HUES64 (cell line): Measurements from ENCODE around the gene BFSP2.

Source experiments
- H3K27ac ChIP-seq: 2 replicates; pipeline ENCODE4 v1.7.0; 2013; ENCODE audit warnings: low read depth, low read length, inconsistent platforms
- H3K27me3 ChIP-seq: 2 replicates; pipeline ENCODE4 v1.6.1; 2013; ENCODE audit warnings: mild to moderate bottlenecking, low read length; ENCODE audit not compliant: insufficient read depth
- H3K36me3 ChIP-seq: 2 replicates; pipeline ENCODE4 v1.6.1; 2013; ENCODE audit warnings: mild to moderate bottlenecking, low read length; ENCODE audit not compliant: insufficient read depth
- H3K4me1 ChIP-seq: 2 replicates; pipeline ENCODE4 v1.6.1; 2013; ENCODE audit warnings: mild to moderate bottlenecking, low read length, moderate library complexity; ENCODE audit not compliant: insufficient read depth
- H3K4me3 ChIP-seq: 2 replicates; pipeline ENCODE4 v1.5.1; 2013; ENCODE audit warnings: mild to moderate bottlenecking, low read length, moderate library complexity
- H3K9ac ChIP-seq: 2 replicates; pipeline ENCODE4 v1.6.1; 2013; ENCODE audit warnings: mild to moderate bottlenecking, low read depth, low read length
- H3K9me3 ChIP-seq: 2 replicates; pipeline ENCODE4 v1.6.1; 2013; ENCODE audit warnings: low read depth, low read length; ENCODE audit not compliant: insufficient read depth
- WGBS: fragments of 150-250, 120-280 bp; methylation state at CpG from one replicate; pipeline ENCODE4 v1.1.7; 2013; ENCODE audit warnings: missing lambda C conversion rate; 5-methylcytosine and 5-hydroxymethylcytosine counted together

Gene BFSP2

DNA sequence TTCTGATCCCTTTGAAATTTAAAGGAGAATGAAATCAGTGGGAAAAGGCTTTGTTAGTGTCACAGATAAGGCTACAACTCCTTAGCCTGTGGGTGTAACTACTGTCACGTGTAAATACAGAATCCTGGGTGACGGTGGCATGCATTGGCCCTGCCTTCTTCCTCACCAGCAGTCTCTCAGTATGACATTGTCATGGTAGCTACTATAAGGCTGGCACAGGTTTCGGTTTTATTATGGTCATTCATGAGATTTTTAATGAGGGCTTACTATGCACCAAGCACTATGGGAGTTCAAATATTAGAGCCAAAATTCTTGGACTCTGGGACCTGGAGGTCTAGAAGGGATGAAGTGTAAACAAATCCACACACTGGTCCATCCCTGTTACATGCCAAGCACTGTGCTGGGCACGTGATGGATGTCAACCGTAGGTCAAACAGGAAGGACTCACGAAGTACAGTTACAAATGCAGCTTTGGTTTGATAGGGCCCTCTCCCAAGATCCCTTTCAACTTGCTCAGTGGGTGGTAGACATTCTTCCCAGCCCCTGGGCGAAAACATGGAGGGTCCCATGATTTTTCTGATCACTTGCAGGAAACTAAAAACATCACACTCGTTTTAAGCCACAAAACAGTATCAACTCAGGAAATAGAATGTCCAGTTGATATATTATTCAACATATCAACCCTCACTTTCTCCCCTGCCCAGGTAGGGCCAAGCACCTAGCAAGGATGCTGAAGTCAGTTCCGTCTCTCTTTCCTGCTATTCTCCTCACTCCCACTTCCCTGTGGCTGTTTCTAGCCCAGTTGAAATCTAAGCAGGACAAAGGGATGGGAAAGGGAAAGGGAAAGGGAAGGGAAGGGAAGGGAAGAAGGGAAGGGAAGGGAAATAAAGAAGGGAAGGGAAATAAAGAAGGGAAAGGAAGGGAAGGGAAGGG lies 25.3 kb downstream of the BFSP2 start:
- no peaks in the 10 kb centered on the region for H3K4me1 ChIP-seq
- no peak overlapping the region for H3K9ac ChIP-seq
- H3K36me3 ChIP-seq = no peaks in the 10 kb centered on the region
- no peak overlapping the region for H3K4me3 ChIP-seq
- WGBS = 87% methylated on average over 9 of the region's 9 CpGs
- H3K27me3 ChIP-seq = no peaks in the 10 kb centered on the region
- H3K9me3 ChIP-seq = no peaks in the 10 kb centered on the region
- H3K27ac ChIP-seq = no peak overlapping the region

DNA sequence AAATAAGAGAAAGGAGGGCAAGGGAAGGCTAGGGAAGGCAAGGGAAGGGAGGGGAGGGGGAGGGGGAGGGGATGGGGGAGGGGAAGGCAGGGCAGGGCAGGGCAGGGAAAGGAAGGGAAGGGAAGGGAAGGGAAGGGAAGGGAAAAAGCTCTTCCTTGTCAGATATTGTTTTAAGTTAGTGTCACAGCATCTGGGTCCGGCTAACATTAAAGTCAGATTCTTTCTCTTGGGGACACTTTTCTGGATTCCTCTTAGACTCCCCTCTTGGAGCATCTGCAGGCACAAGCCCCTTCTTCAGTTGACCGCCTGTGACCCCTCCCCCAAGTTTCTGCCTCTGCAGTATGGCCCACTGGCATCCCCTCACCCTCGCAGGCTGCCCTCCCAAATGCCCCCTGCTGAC lies 26.0 kb downstream of the BFSP2 start:
- 84% methylated on average over 3 of the region's 3 CpGs for WGBS
- Histone ChIP-seq H3K9ac (no peak overlapping the region), H3K4me3 (no peak overlapping the region), H3K9me3 (no peaks in the 10 kb centered on the region), H3K27me3 (no peaks in the 10 kb centered on the region), H3K36me3 (no peaks in the 10 kb centered on the region), H3K4me1 (no peaks in the 10 kb centered on the region), H3K27ac (no peak overlapping the region)

DNA sequence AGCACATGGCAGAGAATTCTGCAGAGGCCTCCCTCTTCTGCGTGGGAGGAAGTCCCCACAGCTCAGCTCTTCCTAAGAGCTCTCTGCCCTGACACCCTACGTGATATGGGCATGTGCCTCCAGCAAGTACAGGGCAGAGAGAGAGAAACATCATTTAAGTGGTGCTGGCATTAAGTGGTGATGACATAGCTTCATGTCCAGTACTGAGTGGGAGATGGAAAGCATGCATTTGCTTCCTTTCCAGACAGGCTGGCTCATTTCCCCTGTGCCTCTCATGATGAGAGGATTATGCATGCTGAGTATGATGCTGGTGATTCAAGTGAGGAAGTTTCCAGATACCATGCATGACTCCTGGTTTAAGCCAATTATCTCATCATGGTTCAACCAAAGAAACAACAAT lies 26.9 kb downstream of the BFSP2 start:
- no peaks in the 10 kb centered on the region for H3K36me3 ChIP-seq
- WGBS = 95% methylated on average over 2 of the region's 2 CpGs
- no peak overlapping the region for H3K9ac ChIP-seq
- H3K9me3 ChIP-seq = no peaks in the 10 kb centered on the region
- no peak overlapping the region for H3K4me3 ChIP-seq
- H3K27ac ChIP-seq = no peak overlapping the region
- no peaks in the 10 kb centered on the region for H3K27me3 ChIP-seq
- no peaks in the 10 kb centered on the region for H3K4me1 ChIP-seq

DNA sequence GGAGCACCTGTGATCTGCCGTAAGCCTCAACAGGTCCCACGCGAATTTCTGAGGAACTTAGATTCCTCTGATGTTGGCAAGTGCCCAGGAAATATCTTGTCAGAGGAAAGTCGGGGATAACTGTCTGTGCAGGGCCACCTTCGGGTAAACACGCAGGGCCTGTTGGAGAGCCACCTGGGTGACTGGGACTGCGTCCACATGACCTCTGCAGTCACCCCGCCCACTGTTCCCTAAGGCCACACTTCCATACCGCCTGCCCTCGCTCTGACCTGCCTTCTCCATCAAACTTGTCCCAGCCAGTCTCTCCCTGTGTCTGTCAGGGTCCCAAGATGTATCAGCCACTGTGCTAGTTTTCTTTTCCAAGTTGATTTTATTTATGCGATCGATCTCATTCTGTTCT lies 28.7 kb downstream of the BFSP2 start:
- H3K27ac ChIP-seq = no peak overlapping the region
- no peak overlapping the region for H3K9ac ChIP-seq
- H3K4me3 ChIP-seq = no peak overlapping the region
- H3K27me3 ChIP-seq = no peaks in the 10 kb centered on the region
- no peaks in the 10 kb centered on the region for H3K36me3 ChIP-seq
- 83% methylated on average over 10 of the region's 12 CpGs for WGBS
- H3K9me3 ChIP-seq = no peaks in the 10 kb centered on the region
- H3K4me1 ChIP-seq = no peaks in the 10 kb centered on the region

DNA sequence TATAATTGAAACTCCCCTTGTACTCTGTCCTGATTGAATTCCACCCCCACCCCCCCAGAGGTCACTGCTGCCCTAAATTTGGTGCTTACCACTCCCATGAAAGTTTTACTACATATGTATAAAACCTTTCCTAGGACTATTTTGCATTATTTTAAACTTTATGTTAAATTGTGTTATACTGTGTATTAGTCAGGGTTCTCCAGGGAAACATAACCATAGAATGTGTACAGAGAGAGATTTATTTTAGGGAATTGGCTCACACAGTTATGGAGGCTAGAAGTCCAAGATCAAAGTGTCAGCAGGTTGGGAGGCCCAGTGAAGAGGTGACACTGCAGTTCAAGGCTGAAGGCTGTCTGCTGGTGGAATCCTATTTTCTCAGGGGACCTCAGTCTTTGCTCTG lies 29.2 kb downstream of the BFSP2 start:
- no peaks in the 10 kb centered on the region for H3K4me1 ChIP-seq
- H3K27me3 ChIP-seq = no peaks in the 10 kb centered on the region
- no peaks in the 10 kb centered on the region for H3K36me3 ChIP-seq
- no peaks in the 10 kb centered on the region for H3K9me3 ChIP-seq
- H3K9ac ChIP-seq = no peak overlapping the region
- no peak overlapping the region for H3K27ac ChIP-seq
- H3K4me3 ChIP-seq = no peak overlapping the region

DNA sequence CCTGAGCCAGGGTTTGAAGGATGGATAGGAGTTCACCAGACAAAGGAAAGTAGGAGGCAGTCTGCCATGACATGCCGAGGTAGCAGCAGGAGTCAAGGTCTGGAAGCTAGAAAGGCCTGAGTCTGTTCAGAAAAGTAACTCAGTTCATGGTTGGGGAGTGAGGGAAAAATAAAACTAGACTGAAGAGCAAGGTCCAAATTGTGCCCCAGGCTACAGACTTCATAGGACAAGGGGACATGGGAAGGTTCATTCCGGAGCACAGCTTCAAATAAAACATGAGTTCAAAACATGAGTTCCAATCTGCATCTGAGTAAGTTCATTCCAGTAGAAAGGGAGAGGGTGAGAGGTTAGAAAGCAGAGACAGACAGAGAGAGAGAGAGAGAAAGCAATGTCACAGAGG lies 39.7 kb downstream of the BFSP2 start:
- no peak overlapping the region for H3K9ac ChIP-seq
- WGBS = 87% methylated on average over 2 of the region's 2 CpGs
- H3K4me1 ChIP-seq = no peaks in the 10 kb centered on the region
- H3K4me3 ChIP-seq = no peak overlapping the region
- H3K27ac ChIP-seq = no peak overlapping the region
- H3K9me3 ChIP-seq = no peaks in the 10 kb centered on the region
- H3K27me3 ChIP-seq = no peaks in the 10 kb centered on the region
- H3K36me3 ChIP-seq = no peaks in the 10 kb centered on the region

DNA sequence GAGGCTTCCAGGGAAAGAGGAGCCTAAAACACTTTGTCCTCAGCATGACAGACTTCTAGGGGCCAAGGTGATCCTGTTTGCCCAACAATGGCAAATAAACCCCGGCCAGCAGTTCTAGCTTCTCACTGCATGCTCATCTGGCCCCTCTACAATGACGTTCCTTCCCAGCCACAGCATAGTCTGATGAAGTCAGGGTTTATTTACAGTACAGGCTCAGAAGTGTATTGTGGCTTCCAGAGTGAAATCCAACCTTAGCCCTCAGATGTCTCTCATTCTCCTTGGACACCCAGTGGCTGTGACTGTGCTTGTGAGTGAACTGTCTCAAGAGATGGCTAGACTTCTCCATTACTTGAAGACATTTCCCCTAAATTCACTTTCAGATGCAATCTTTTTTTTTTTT lies 40.8 kb downstream of the BFSP2 start:
- H3K27ac ChIP-seq = no peak overlapping the region
- no peaks in the 10 kb centered on the region for H3K36me3 ChIP-seq
- H3K27me3 ChIP-seq = no peaks in the 10 kb centered on the region
- no peak overlapping the region for H3K9ac ChIP-seq
- 98% methylated on average over 2 of the region's 2 CpGs for WGBS
- H3K4me1 ChIP-seq = no peaks in the 10 kb centered on the region
- H3K9me3 ChIP-seq = no peaks in the 10 kb centered on the region
- H3K4me3 ChIP-seq = no peak overlapping the region

DNA sequence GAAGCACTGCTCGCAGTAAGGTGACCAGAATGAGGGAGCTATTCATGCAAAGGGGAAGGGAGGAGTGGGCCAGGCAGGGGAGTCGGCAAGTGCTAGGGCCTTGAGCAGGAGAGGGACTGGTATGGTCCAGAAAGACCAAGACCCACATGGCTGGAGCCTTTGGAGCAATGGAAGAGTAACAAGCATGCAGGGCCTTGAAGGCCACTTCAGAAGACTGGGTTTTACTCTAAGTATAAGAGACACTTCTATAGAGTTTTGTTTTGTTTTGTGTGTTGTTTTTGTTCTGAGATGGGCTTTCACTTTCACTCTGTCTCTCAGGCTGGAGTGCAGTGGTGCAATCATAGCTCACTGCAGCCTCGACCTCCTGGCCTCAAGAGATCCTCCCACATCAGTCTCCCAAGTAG lies 42.0 kb downstream of the BFSP2 start:
- no peak overlapping the region for H3K4me3 ChIP-seq
- H3K9ac ChIP-seq = no peak overlapping the region
- 88% methylated on average over 3 of the region's 3 CpGs for WGBS
- H3K4me1 ChIP-seq = no peaks in the 10 kb centered on the region
- H3K36me3 ChIP-seq = no peaks in the 10 kb centered on the region
- H3K9me3 ChIP-seq = no peaks in the 10 kb centered on the region
- no peak overlapping the region for H3K27ac ChIP-seq
- H3K27me3 ChIP-seq = no peaks in the 10 kb centered on the region

DNA sequence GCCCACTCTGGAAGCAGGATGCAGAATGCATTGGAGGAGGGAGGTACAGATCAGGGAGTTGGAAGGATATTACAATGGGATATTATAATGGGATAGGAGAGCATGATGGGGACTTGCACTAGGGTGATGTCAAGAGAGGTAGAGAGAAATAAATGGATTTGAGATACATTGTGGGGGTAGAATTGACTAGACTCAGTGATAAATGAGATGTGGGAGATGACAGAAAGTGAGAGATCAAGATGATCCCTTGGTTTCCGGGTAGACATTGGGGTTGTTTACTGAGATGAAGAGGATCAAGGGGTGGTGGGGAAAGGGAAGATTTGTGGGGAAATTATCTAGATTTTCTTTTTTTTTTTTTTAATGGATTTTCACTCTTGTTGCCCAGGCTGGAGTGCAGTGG lies 42.7 kb downstream of the BFSP2 start:
- Histone ChIP-seq H3K9ac (no peak overlapping the region), H3K4me1 (no peaks in the 10 kb centered on the region), H3K4me3 (no peak overlapping the region), H3K9me3 (no peaks in the 10 kb centered on the region), H3K36me3 (no peaks in the 10 kb centered on the region), H3K27me3 (no peaks in the 10 kb centered on the region), H3K27ac (no peak overlapping the region)
- 91% methylated on average over 1 of the region's 1 CpG for WGBS

DNA sequence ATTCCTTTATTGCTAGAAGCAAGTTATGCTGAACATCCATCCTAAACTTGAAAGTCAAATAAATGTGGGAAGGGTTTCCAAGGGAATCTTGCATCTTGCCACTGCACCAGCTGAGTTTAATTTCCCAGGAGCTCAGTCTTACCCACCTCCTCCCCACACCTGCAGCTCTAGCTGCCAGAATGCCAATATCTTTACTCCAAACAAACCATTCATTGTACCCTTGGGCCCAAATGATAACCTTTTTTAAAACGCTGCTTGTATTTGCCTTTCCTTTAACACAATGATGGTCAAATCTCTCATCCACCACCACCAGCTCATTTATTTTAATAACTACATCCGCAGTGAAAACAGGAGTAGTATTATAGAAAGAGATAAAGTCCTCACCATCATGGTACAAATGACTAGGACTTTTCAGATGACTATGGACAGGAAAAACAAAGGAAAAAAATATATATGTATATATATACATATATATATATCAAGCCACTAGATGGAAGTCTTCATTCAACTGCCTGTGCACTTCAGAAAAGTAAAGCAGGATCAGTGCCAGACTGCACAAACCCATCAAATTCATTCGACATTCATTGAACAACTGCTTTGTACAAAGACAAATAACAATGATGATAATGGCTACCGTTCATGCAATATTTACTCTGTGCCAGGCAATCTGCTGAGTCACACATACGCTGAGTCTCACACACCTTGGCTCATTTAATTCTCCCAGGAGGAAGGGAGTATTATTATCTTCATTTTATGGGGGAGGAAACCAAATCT lies 44.0 kb downstream of the BFSP2 start:
- no peaks in the 10 kb centered on the region for H3K9me3 ChIP-seq
- H3K27me3 ChIP-seq = no peaks in the 10 kb centered on the region
- no peaks in the 10 kb centered on the region for H3K4me1 ChIP-seq
- no peak overlapping the region for H3K4me3 ChIP-seq
- H3K9ac ChIP-seq = no peak overlapping the region
- no peaks in the 10 kb centered on the region for H3K36me3 ChIP-seq
- WGBS = 89% methylated on average over 4 of the region's 5 CpGs
- no peak overlapping the region for H3K27ac ChIP-seq

DNA sequence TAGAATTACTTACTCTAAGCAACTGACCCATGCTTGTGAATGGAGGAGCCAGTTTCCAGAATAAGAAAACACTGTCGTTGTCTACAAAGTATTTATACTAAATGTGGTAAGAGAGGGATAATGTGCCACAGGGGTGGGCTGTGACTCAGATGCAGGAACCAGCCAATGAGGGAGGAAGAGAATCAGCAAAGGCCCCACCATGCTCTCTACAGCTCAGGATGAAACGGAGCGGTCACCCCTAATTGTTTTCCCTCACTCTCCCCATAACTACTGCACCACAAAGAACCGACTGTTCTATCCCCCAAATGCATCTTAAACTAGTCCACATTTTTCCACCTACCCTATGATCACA lies 44.5 kb downstream of the BFSP2 start:
- no peak overlapping the region for H3K4me3 ChIP-seq
- no peaks in the 10 kb centered on the region for H3K27me3 ChIP-seq
- H3K4me1 ChIP-seq = no peaks in the 10 kb centered on the region
- H3K9me3 ChIP-seq = no peaks in the 10 kb centered on the region
- no peaks in the 10 kb centered on the region for H3K36me3 ChIP-seq
- no peak overlapping the region for H3K9ac ChIP-seq
- no peak overlapping the region for H3K27ac ChIP-seq
- 92% methylated on average over 4 of the region's 4 CpGs for WGBS
